Omental fat pad (tissue), 4 donors: ENCODE measurements around the gene HDAC10. TPM values are rescaled to one million over a fixed set of nuclear protein-coding genes. Genes with fewer than 3 reads are reported as not detected.

ENCODE experiments used
- ATAC-seq: fragments of 150-250 bp; one replicate; pipeline ENCODE4 v1.9.1; 2016; ENCODE audit warnings: mild to moderate bottlenecking, moderate library complexity; ENCODE audit not compliant: low FRiP score
- DNase-seq: peaks from one replicate; pipeline ENCODE4 v3.0.0-alpha.2; 2019; ENCODE audit warnings: low spot score
- CTCF ChIP-seq, 3 donors: fragments of 450-650 bp; IDR thresholded peaks; one replicate each; pipeline ENCODE4 v1.5.1; 2016 to 2017; ENCODE audit warnings: antibody characterized with exemption in 3 of 3, mild to moderate bottlenecking in 3 of 3, moderate library complexity in 2 of 3
- total RNA-seq, 4 donors: library from RNA; depleted of rRNA; stranded (reverse); fragments of >200 nt; gene quantifications; one replicate each; pipeline ENCODE4 v1.1.0, GENCODE V29; 2016

HDAC10 gene, protein sequence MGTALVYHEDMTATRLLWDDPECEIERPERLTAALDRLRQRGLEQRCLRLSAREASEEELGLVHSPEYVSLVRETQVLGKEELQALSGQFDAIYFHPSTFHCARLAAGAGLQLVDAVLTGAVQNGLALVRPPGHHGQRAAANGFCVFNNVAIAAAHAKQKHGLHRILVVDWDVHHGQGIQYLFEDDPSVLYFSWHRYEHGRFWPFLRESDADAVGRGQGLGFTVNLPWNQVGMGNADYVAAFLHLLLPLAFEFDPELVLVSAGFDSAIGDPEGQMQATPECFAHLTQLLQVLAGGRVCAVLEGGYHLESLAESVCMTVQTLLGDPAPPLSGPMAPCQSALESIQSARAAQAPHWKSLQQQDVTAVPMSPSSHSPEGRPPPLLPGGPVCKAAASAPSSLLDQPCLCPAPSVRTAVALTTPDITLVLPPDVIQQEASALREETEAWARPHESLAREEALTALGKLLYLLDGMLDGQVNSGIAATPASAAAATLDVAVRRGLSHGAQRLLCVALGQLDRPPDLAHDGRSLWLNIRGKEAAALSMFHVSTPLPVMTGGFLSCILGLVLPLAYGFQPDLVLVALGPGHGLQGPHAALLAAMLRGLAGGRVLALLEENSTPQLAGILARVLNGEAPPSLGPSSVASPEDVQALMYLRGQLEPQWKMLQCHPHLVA
- 10 to 100 TPM; 18.4 to 53.8 (median 23.6) TPM for total RNA-seq

GRCh38 chr22:50250555-50251476 lies at the start of gene HDAC10:
Gene HDAC10, minus strand, starts transcription at chr22:50251265. Its CDS starts 233 bp downstream, at chr22:50251032.
- ATAC-seq, result peak; percentile 65
- no peak for TF ChIP-seq CTCF (IDR thresholded peaks at IDR 0.05)
- no peak for DNase-seq

- no peak for DNase-seq
- no peak for TF ChIP-seq CTCF (IDR thresholded peaks at IDR 0.05)
- ATAC-seq, result no peak
These were observed 49.7 kb upstream of the HDAC10 start for GRCh38 chr22:50300620-50301257.

DNA sequence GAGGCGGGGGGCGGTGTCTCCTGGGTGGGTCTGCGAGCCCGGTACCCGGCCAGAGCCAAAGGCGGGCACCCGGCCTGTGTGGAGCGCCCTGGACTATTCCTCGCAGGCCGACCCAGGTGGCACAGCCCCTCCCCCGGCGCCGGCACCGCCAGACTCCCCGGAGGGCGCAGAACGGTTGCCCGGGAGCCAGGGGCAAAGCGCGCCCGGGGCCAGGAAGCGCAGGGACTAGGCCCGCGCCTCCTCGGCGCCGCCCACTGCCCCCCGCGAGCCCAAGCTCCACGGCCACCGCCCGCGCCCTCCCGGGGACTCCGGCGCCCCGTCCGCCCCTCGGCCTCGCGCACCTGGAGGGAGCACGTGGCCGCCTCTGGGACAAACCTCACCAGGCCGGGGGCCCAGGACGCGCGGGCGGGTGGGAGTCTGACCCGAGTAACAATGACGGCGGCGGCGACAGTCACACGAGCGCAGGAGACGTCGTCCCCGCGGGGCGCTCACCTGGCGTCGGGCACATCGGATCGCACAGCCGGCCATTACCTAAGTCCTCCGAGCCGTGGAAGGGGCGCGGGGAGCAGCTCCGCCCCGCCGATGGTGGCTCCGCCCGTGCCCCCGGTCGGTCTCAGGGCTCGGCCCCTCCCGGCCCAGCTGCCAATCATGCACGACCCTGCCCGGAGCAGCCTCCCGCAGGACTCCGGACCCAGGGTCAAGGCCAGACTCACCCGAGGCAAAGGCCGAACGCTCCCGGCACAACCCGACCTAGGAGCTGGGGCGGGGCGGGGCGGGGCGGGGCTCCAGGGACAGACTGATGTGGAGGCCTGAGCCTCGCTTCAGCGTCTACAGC lies 48.9 kb upstream of the HDAC10 start:
- TF ChIP-seq CTCF (IDR thresholded peaks at IDR 0.05), result no peak
- DNase-seq, result no peak
- ATAC-seq, result no peak

DNA sequence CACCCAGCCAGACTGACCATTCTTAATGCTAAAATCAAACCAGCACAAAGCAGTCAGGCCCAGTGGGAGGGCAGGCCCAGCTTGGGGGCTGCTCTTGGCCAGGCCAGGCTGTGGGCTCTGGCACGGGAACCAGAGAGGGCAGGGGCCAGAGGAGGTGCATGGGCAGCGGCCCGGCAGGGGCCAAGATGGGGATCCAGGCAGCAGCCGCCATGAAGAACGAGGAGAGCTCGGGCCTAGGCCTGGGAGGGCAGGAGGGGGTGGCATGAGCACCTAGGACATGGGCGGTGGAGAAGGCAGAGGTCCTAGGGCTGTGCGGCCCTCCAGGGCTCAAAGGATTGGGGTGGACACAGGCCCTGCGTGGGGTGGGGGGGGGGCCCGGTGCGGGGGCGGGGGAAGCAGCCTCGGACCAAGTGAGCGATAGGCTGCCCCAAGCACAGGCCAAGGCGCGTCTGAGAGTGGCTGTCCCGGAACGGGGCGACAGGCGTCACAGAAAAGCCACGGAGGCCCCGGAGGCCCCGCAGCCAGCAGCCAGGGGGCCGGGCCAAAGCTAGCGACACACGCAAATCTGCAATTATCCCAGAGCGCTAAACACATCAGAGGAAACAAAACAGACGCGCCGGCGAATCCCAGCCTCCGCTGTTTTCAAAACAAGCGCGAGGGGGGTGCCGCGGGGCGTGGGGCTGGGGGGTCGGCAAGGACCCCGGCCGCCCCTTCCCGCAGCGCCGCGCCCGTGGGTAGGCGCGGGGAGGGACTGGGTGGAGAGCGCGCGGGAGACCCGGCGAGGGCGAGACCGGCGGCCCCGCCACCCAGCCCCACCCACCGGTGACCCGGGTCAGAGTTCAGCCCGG lies 48.1 kb upstream of the HDAC10 start:
- no peak for DNase-seq
- ATAC-seq, result no peak
- no peak for TF ChIP-seq CTCF (IDR thresholded peaks at IDR 0.05)

GRCh38 chr22:50298266-50298637 lies 47.2 kb upstream of the HDAC10 start:
- DNase-seq (no peak), ATAC-seq (no peak)
- no peak for TF ChIP-seq CTCF (IDR thresholded peaks at IDR 0.05)
